Suprapubic skin (tissue), 4 donors: ENCODE measurements around the gene GIMAP8.

Experiments used
- CTCF ChIP-seq, 2 donors: fragments of 200-600 bp in 1 of 2; fragments of 450-650 bp in 1 of 2; sonication (generic) in 1 of 2; IDR thresholded peaks; one replicate each; pipeline ENCODE4 v1.5.1; 2016 to 2019; ENCODE audit warnings: antibody characterized with exemption in 2 of 2, mild to moderate bottlenecking in 1 of 2, moderate library complexity in 1 of 2
- EP300 ChIP-seq: sonication (generic); formaldehyde crosslinking; IDR thresholded peaks from one replicate; pipeline ENCODE4 v1.6.1; 2017; ENCODE audit warnings: antibody characterized with exemption
- POLR2A ChIP-seq, 2 donors: fragments of 450-650 bp; IDR thresholded peaks; one replicate each; pipeline ENCODE4 v1.6.1; 2017; ENCODE audit warnings: antibody characterized with exemption in 2 of 2, mild to moderate bottlenecking in 2 of 2, moderate library complexity in 2 of 2
- POLR2AphosphoS5 ChIP-seq, 3 donors: sonication (generic); formaldehyde crosslinking; IDR thresholded peaks; one replicate each; pipeline ENCODE4 v1.6.1; 2017; ENCODE audit warnings: antibody characterized with exemption in 3 of 3

DNA sequence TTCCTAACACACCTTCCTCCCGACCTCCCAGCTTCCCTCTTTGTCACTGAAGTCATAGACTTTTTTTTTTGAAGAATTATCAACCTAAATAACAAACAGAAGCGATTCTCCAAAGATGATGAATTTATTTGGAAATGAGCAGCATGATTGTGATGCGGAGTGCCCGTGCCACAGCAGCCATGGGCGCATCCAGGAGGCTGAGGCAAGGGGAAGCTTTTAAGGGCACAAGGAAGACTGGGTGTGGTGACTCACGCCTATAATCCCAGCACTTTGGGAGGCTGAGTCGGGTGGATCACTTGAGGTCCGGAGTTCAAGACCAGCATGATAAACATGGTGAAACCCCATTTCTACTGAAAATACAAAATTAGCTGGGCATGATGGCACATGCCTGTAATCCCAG lies 16.2 kb upstream of the GIMAP8 start:
- no peak for TF ChIP-seq CTCF (IDR thresholded peaks at IDR 0.05)
- no peak for TF ChIP-seq POLR2A (IDR thresholded peaks at IDR 0.05)
- no peak for TF ChIP-seq POLR2AphosphoS5 (IDR thresholded peaks at IDR 0.05)
- no peak for TF ChIP-seq EP300
